ENCODE data around the gene TFEC.

The TFEC gene

GRCh38 chr7:115988401-115988800, 42.2 kb downstream of the TFEC start:
- no peak for FAIRE-seq

DNA sequence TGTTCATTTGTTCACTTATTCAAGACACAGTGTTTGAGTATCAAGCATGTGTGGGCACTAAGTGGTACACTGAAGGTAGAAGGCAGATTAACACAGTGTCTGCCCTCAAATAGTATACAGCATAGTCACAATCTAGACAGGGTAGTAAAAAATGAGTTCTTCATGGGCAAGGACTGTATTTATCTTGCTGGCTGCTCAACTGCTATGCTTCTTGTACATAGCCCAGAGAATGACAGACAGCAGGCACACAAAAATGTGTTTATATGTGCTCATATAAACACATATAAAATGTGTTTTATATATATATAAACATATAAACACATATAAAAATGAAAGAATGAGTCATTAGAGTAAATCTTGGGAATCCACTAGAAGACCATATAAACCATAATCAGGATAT, 43.1 kb downstream of the TFEC start:
- DNase-seq (ENCODE audit: low spot score), result no peak

More at GRCh38 chr7:115988401-115988800, 42.2 kb downstream of the TFEC start:
- no peak for DNase-seq (ENCODE audit: low spot score)

DNA sequence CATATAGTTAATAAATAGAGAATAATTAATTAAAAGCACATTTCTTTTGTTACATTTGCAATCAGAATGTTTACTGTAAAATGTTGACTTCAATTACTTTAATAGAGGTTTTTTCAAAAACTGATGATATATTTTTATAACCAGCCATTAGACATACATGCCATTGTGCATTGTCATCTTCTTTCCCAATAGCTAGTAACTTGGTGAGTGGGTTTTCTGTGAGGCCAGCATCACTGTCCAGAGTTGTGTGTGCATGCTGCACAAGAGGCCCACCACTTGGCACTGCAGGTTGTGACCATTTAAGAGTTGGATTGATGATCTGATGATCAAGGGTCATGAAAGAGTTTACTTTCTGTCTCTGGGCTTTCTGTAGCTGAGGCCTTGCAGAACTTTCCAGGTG, 46.5 kb downstream of the TFEC start:
- FAIRE-seq (no peak), DNase-seq (ENCODE audit: low spot score) (no peak)

More for the DNA sequence above, 43.1 kb downstream of the TFEC start:
- no peak for FAIRE-seq

DNA sequence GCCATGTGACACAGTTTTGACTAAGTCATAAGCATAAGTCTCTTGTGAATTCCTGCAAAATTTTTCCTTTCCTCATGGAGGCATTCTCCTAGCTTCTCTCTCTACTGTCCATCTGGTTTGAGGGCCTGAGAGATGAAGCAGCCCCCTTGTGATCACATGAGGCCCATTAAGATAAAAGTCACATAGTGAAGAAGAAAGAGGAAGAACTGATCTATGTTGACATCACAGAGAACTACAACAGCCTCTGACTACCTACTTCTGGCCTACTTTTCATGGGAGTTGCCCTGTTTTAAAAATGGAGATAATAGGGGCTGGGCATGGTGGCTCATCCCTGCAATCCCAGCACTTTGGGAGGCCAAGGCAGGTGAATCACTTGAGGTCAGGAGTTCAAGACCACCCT, 50.4 kb downstream of the TFEC start:
- no peak for DNase-seq (ENCODE audit: low spot score)
- FAIRE-seq, result no peak

GRCh38 chr7:115976651-115977050, 53.9 kb downstream of the TFEC start:
- no peak for DNase-seq (ENCODE audit: low spot score)
- FAIRE-seq, result no peak

GRCh38 chr7:115975766-115976165, 54.8 kb downstream of the TFEC start:
- DNase-seq (ENCODE audit: low spot score), result no peak
- no peak for FAIRE-seq

DNA sequence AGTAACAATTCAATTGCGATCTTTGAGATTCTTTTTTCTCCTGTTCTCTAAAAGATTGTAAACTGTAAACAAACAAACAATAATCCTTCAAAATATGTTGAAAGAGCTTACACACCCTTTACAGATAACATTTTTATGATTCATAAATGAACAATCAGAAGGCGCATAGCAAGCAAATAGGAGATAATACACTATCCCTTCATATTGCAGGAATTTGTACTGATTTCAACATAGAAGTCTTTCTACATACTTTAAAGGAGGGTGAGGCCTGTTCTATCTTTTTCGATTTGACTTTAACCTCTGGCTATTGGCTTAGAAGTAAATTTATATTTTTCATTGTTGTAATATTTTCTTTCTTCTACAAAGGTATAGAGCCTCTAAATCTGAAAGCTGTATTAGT, 57.2 kb downstream of the TFEC start:
- DNase-seq (ENCODE audit: low spot score) (no peak), FAIRE-seq (no peak)

DNA sequence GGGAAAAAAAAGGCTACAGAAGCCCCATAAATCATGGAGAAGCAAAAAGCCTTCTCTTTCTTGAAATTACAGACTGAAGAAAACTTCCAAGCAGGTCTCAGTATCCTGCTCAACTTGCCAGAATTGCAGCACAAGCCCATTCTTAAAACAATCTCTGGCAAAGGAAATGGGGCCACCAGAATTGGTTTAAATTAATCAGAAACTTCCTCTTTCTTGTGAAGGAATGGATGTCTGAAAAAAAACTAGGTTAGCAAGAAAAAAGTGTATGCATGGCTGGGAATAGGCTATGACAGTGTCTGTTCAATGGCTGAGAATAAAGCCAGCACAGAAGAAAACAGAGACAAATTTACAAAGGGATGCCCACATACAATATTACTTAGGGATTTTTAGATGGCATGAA, 59.1 kb downstream of the TFEC start:
- DNase-seq (ENCODE audit: low spot score) (no peak), FAIRE-seq (no peak)

DNA sequence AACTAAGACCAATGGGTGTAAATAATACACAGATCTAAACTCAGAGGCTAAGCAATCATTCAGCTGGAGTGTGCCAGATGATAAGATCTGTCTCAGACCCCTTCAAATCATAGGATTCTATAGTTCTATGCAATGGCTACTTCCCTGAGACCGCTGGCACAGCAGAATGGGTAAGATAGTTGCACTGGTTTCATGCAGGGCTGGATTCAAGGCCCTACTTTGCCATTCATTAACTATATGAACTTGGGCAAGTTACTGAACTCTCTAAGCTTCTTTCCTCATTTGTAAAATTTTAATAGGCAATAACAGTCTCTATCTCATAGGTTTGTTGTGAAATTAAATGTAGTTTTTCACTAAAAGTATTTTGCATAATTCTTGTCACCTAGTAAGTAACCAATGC, 62.0 kb downstream of the TFEC start:
- FAIRE-seq (no peak), DNase-seq (ENCODE audit: low spot score) (no peak)

- FAIRE-seq (no peak), DNase-seq (ENCODE audit: low spot score) (no peak)
These were observed 62.4 kb downstream of the TFEC start for GRCh38 chr7:115968171-115968570.

DNA sequence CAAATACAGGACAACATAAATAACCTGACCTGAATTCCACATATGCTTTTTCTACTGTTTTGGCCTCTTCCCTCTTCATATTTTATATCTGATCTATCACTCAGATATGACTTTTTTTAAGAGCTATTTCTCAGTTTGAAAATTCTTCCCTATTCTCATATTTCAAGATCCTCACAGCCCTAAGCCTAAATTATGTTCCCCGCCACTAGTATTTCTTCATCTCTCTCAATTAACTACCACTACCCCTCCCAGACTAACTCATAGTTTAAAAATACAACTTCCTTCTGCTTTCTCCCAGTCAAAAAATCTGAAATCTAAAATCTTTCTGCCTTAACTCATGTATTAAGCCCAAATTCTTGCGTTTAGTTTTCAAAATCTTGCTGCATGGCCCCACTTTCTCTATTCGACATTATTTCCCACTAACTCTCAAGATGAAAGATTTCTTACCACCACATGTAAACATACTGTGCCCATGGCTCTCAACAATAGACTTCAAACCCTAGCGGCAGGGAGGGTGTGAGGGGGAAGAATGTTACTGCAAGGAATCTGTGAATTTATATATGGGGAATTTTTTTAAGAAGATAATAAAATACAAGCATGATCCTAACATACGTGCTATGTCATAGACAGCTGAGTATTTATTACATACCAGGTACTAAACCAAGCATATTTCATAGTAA, 64.6 kb downstream of the TFEC start:
- DNase-seq (ENCODE audit: low spot score) (no peak), FAIRE-seq (no peak)

- DNase-seq (ENCODE audit: low spot score) (no peak), FAIRE-seq (no peak)
These were observed 65.3 kb downstream of the TFEC start for GRCh38 chr7:115965236-115965635.

- no peak for FAIRE-seq
- DNase-seq (ENCODE audit: low spot score), result no peak
These were observed 65.8 kb downstream of the TFEC start for GRCh38 chr7:115964799-115965198.

GRCh38 chr7:115962340-115962739, 68.2 kb downstream of the TFEC start:
- DNase-seq (ENCODE audit: low spot score) (no peak), FAIRE-seq (no peak)

GRCh38 chr7:115953592-115954255, 76.8 kb downstream of the TFEC start:
- FAIRE-seq (no peak), DNase-seq (ENCODE audit: low spot score) (no peak)

DNA sequence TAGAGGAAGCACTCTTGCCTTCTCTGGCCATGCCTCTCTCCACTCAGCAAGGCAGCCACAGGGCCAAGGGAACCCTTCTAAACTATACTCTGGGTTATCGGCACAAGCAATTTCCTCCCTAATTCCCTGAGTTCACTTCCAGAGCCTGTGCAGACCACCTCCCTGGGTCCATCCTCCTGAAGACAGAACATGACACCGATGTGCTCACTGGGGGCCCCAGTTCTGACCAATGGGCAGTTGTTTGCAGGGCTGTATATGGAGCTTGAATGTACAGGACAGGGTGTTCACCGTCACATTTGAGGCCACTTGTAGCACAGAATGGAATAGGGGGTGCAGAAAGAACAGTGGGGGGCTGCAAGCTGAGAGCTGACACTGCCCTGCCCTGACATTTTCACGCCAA, 77.7 kb downstream of the TFEC start:
- DNase-seq (ENCODE audit: low spot score) (no peak), FAIRE-seq (no peak)

DNA sequence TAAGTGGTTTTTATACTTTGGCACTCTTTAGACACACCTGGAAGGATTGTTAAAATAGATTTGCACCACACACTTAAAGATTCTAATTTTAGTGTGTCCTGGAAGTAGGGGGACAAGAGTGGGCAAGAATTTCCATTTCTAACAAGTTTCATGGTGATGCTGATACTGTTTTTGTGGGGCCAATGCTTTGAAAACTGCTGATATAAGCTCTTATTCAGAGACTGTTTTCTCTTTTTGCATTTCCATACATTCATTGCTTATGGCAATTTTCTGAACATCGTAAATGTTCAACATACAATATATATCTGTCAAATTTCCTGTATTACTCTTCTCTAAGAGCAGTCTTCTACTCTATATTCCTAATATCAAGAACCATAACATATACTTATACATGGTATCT, 79.0 kb downstream of the TFEC start:
- FAIRE-seq (no peak), DNase-seq (ENCODE audit: low spot score) (no peak)

DNA sequence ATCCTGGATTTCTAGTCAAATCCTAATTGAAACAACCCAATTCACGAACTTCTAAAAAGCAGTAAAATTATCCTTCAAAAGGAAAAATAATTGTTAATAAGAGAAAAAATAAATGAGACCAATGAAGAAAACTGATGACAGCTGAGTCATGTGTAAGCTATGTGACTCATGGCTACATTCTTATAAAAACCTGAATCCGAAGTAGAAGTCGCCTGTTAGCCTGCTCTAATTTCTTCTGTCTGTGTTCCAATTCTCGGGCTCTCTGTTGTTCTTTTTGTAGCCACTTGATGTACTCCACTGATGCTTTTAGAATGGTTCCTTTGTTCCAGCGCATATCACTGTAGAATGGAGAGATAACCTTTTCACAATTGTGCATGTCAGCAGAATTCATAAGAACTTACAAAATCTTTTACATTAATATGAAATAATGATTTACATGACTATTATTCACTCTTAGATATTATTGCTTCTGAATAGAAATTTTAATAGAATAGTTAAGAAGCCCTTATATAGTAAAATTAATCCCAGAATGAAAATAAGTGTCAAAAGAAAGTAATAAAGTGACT, 88.8 kb downstream of the TFEC start:
- DNase-seq (ENCODE audit: low spot score) (peak; percentile 20), FAIRE-seq (peak; percentile 34)

- no peak for FAIRE-seq
- DNase-seq (ENCODE audit: low spot score), result no peak
These were observed 90.0 kb downstream of the TFEC start for GRCh38 chr7:115940460-115941060.

- FAIRE-seq (no peak), DNase-seq (ENCODE audit: low spot score) (no peak)
These were observed 92.6 kb downstream of the TFEC start for GRCh38 chr7:115937960-115938359.

DNA sequence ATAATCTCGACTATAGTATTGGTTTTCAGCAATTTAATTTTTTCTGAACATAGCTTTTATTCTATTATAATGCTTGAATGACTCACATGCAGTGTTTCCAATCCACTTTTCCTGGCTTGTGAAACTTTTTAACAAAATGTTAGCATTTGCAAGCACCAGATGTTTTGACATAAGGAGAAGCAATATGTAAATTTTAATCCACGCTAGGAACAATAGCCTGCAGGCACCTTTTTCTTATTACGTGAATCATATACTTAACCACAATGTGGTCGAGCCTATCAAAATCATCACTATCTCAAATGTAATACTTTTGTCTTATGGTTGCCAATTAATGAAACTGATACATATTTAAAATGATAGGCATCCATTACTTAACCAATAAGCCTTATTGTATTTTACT, 97.1 kb downstream of the TFEC start:
- FAIRE-seq, result no peak

GRCh38 chr7:115932880-115933279, 97.7 kb downstream of the TFEC start:
- DNase-seq (ENCODE audit: low spot score), result no peak

More for the DNA sequence above, 97.1 kb downstream of the TFEC start:
- no peak for DNase-seq (ENCODE audit: low spot score)

More at GRCh38 chr7:115932880-115933279, 97.7 kb downstream of the TFEC start:
- no peak for FAIRE-seq
